ENCODE data around the gene TRAPPC6A. TPM values are rescaled to one million over a fixed set of nuclear protein-coding genes. Genes with fewer than 3 reads are reported as not detected.

The TRAPPC6A gene
- total and polyA plus RNA-seq, 2 of the 13 experiments (the other 11 are each of a cell fraction or from before 2014, with no cell fraction given), result 6.5 to 21.0 TPM

- peak; percentile 33; the same call in 1 of the 2 replicates for TF ChIP-seq UBTF (CRISPR knock-in tag; IDR thresholded peaks at IDR 0.05)
- TF ChIP-seq MTF2 (CRISPR knock-in tag; IDR thresholded peaks at IDR 0.05; ENCODE audit: borderline replicate concordance), result 0 out of 2 replicates have a peak, but pooled peaks have one; percentile 49
- TF ChIP-seq ZNF280B (CRISPR knock-in tag; IDR thresholded peaks at IDR 0.05; ENCODE audit: borderline replicate concordance), result peak; percentile 1; the same call in 1 of the 2 replicates
- TF ChIP-seq ZFX (CRISPR knock-in tag; IDR thresholded peaks at IDR 0.05; ENCODE audit: low read depth), result 0 out of 2 replicates have a peak, but pooled peaks have one; percentile 17
- 0 out of 2 replicates have a peak, but pooled peaks have one; percentile 12 for TF ChIP-seq EED (CRISPR knock-in tag; IDR thresholded peaks at IDR 0.05)
- TF ChIP-seq HES4 (CRISPR knock-in tag; IDR thresholded peaks at IDR 0.05; ENCODE audit: borderline replicate concordance), result no peak
- TF ChIP-seq ZC3H13 (CRISPR knock-in tag; IDR thresholded peaks at IDR 0.05), result 0 out of 2 replicates have a peak, but pooled peaks have one; percentile 33
- no peak for TF ChIP-seq IKZF1 (IDR thresholded peaks at IDR 0.05)
Observed at GRCh38 chr19:45160870-45161737, 16.9 kb downstream of the TRAPPC6A start, which contains the start of gene NKPD1 (continued).

All from HepG2 (cell line).